GM19193 (cell line): Measurements from ENCODE around the gene SGF29.

Experiments used
- POLR2A ChIP-seq: IDR thresholded peaks from 4 replicates; pipeline ENCODE4 v1.6.1; 2011; ENCODE audit not compliant: insufficient read depth, insufficient read length; ENCODE audit errors: extremely low read depth

The SGF29 gene

GRCh38 chr16:28574925-28575324 lies 21.2 kb downstream of the SGF29 start:
- TF ChIP-seq POLR2A, result no peak

- no peak for TF ChIP-seq POLR2A
These were observed 21.9 kb downstream of the SGF29 start for GRCh38 chr16:28575446-28576109.

- TF ChIP-seq POLR2A, result no peak
These were observed 27.1 kb downstream of the SGF29 start for GRCh38 chr16:28580726-28581315.

DNA sequence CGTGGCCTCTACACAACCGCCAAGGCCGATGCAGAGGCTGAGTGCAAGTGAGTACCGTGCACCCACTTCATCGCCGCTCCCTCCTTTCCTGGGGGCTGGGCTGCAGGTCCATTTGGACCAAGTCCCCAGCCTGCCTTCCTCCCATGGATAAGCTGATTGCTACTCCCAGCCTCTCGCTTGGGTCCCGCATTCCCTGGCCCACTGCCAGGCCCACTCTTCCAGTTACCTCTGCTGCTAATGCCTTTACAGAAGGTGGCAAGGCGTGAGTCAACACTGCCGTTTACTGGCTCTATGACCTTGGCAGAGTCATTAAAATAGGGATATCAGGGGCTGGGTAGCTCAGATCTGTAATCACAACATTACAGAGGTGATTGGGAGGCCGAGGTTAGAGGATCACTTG lies 32.0 kb downstream of the SGF29 start:
- no peak for TF ChIP-seq POLR2A

DNA sequence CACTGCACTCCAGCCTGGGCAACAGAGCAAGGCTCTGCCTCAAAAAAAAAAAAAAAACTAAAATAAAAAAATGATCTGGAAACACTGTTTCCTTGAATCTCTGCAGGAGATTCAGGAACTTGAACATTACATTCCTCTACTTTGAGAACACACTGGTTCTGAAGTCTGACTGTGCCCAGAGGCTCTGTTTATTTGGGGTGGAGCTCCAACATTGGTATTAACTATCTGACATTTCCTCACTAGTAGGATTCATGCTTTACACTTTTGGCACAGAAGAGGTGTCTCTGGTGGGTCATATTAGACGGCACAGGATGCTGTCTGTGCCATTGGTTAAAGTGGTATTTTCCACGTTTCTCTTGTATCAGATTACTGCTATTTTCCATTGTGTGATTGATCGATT lies 32.7 kb downstream of the SGF29 start:
- no peak for TF ChIP-seq POLR2A

- no peak for TF ChIP-seq POLR2A
These were observed 33.7 kb downstream of the SGF29 start for GRCh38 chr16:28587386-28587785.

DNA sequence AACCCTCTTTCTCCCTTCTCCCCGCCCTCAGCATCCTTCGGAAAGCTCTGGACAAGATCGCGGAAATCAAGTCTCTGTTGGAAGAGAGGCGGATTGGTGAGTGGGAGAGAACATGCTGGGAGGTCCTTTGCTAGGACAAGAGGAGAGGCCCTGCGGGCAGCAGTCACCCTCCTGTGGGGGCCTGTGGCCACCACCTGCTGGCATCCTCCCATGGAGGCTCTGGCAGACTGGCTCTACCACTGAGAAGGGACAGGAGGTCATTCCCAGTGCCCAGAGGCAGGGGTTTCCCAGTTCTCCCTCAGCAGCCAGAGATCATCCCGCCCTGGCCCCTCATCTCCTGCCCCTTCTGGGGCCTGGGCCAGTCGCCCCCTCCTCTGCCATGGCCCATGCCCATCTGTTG lies 35.3 kb downstream of the SGF29 start:
- TF ChIP-seq POLR2A, result no peak

DNA sequence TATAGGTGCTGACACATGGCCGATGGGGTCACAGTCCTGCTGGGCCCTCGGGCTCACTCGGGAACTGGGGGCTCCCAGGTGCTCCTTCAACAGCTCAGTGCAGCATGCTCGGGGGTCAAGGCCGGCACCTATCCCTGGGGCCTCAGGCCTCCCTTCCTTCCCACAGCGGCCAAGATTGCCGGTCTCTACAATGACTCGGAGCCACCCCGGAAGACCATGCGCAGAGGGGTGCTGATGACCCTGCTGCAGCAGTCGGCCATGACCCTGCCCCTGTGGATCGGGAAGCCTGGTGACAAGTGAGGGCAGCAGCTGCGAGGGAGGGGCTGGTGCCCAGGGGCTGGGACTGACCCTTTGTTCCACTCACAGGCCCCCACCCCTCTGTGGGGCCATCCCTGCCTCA lies 36.2 kb downstream of the SGF29 start:
- no peak for TF ChIP-seq POLR2A

DNA sequence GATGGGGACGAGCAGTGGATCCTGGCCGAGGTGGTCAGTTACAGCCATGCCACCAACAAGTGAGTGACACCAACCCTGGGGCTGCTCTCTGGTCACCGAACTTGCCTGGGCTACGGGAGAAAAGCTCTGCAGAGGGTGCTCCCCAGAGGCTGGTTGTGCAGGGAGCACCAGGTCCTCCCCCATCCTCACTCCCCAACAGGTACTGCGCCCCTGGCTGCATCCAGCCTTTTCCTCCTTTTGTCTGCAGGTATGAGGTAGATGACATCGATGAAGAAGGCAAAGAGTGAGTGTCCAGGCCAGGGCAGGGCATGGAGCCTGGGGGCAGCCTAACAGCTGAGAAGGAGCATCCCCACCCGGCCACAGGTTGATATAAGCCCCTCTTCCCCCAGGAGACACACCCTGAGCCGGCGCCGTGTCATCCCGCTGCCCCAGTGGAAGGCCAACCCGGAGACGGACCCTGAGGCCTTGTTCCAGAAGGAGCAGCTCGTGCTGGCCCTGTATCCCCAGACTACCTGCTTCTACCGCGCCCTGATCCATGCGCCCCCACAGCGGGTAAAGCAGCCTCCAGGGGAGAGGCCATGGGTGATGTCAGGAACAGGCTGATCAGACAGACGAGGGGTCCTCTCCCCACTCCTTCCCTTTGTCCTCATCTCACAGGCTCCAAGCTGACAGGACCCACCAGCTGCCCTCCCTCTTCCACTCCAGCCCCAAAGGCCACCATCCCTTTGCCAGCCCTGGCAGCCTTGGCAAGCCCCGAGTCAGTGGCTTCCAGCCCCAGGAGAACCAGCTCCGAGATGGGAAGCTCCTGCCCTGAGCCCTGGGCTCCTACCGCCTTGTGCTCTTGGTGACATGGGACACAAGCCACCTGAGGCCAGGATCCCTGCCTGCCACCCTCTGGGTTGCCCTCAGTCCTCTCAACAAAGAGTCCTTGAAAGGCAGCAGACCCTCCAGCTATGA lies 36.9 kb downstream of the SGF29 start:
- no peak for TF ChIP-seq POLR2A

DNA sequence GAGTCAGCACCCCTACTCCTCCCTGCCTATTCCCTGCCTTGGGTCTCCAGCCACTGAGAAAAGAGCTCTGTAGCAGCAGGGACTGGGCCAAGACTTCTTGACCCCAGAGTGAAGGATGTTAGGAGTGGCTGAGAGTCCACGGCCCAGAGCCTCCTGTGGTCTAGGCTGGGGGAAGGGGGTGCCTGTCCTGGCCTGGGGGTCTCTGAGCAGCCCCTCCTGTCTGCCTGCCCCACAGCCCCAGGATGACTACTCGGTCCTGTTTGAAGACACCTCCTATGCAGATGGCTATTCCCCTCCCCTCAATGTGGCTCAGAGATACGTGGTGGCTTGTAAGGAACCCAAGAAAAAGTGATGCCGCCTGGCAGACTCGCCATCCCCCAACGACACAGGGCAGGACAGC lies 37.6 kb downstream of the SGF29 start:
- TF ChIP-seq POLR2A, result no peak

GRCh38 chr16:28592511-28592910 lies 38.8 kb downstream of the SGF29 start:
- TF ChIP-seq POLR2A, result no peak

DNA sequence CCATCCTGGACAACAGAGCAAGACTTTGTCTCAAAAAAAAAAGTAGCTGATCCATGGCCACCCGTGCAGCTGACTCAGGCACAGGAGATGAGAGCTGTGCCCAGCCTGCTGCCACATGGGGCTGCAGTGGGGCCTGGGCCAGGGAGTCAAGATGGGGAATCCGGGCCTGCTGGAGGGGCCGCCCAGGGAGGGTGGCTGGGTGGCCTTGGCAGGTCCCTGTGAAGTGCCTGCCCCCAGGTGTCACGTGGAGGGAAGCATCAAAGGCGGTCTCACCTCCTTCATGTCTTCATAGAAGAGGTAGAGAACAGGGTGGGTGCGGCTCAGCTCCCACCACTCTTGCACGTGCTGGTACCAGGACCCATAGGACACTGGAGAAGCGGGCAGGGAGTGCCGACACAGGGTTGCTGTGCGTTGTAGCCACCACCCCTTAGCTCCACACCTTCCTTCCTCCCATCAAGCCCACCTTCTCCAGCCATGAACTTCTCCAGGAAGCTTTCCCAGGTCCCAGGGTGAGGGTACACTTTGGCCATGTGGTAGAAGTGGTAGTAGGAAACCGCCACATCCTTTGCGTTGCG lies 39.3 kb downstream of the SGF29 start:
- no peak for TF ChIP-seq POLR2A

- no peak for TF ChIP-seq POLR2A
These were observed 42.5 kb downstream of the SGF29 start for GRCh38 chr16:28596115-28596630.

- no peak for TF ChIP-seq POLR2A
These were observed 43.3 kb downstream of the SGF29 start, which contains the start of gene SULT1A2 for GRCh38 chr16:28596840-28597691. SULT1A2 (minus strand) TSS chr16:28597050; CDS start chr16:28595930, 1,120 bp downstream.
